Mammary epithelial cell (primary cell): ENCODE results near the gene KRTAP5-4.

ENCODE experiments used
- CTCF ChIP-seq, 2 donors: IDR thresholded peaks in 1 of 2; conservative IDR thresholded peaks in 1 of 2; 2 replicates each; pipeline ENCODE4 v1.5.1; 2011 to 2012; ENCODE audit warnings: inconsistent platforms in 2 of 2, low read length in 2 of 2, mild to moderate bottlenecking in 2 of 2, control low read depth in 1 of 2, low read depth in 1 of 2; ENCODE audit not compliant: insufficient read depth in 1 of 2; ENCODE audit errors: extremely low read depth in 1 of 2
- EZH2 ChIP-seq: IDR thresholded peaks from 2 replicates; pipeline ENCODE4 v1.6.1; 2012; ENCODE audit warnings: low read length, inconsistent platforms, borderline replicate concordance

GRCh38 chr11:1574238-1574932 lies 47.6 kb downstream of the KRTAP5-4 start:
- no peak for TF ChIP-seq EZH2
- TF ChIP-seq CTCF (conservative IDR thresholded peaks at IDR 0.05 in 1 of 2, IDR thresholded peaks at IDR 0.05 in 1 of 2; ENCODE audit: extremely low read depth in 1 of 2, insufficient read depth in 1 of 2, low read depth in 1 of 2, low read length in 2 of 2) = peak; percentile 61 to 67
